ENCODE measurements around the gene SLF2. TPM values are rescaled to one million over a fixed set of nuclear protein-coding genes. Genes with fewer than 3 reads are reported as not detected.
A peak's percentile ranks its signal among the peaks of the same experiment; 100 is the strongest.

SLF2 gene
- total and polyA plus RNA-seq, 2 of the 13 experiments (the other 11 are each of a cell fraction or from before 2014, with no cell fraction given): 12.2 to 48.1 TPM

DNA sequence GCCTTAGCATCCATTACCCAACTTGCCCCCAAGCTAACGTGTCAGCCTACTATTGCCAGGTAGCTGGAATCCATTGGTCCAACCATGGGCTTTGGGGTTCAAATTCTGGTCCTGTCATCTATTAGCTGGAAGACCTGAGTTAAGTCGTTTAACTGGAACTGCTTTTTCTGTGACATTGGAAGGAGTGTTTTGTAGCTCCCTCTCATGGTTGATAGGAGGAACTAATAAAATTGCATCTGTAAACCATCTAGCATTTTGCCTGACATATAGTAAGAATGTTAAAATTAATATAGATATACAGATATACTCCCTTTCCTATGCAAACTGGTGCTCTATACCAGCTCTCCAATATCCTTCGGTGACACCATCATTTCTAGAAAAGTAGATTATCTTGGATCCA, 23.8 kb upstream of the SLF2 start:
- ATAC-seq (no peak), DNase-seq (ENCODE audit: low spot score) (no peak), FAIRE-seq (no peak)
- no TSS peak for BruUV-seq (replicated peaks)
- intact Hi-C loops (cut with micrococcal nuclease; ENCODE audit: unreplicated experiment): no loop called here
- CTCF ChIA-PET (ENCODE audit: low intra/inter-chr PET ratio, low total read pairs): no interaction called here
- peaks cover 42% of the 10 kb centered on the region for H3K4me1 ChIP-seq (ENCODE audit: insufficient read depth, low read length)
- H3K27ac ChIP-seq (ENCODE audit: extremely low read length, insufficient read depth, low read length): no peak overlapping the region
- H4K20me1 ChIP-seq (ENCODE audit: insufficient read depth, low read length): no peaks in the 10 kb centered on the region
- in situ Hi-C loops (cut with HindIII; ENCODE audit: extremely low pct_ligation_motif_present, low pct_unique_long_range_greater_than_20kb): loop anchor here (25.0 kb wide), 1 partner anchor 552 kb away; the partner anchor contains the start of genes PKD2L1 and SCD
- no peaks in the 10 kb centered on the region for H3K9me3 ChIP-seq (ENCODE audit: low read length)
- WGBS (ENCODE audit: low lambda C conversion rate): 48% methylated on average over 3 of the region's 3 CpGs
- no peaks in the 10 kb centered on the region for H3K79me2 ChIP-seq (ENCODE audit: insufficient read depth, low read length)
- POLR2A ChIA-PET: interaction anchor here (1.1 kb wide), 1 partner anchor 9 kb away, joined by 6 read pairs; no protein-coding TSS in a partner anchor
- no peak overlapping the region for H3K9ac ChIP-seq (ENCODE audit: insufficient read depth, low read depth, low read length)
- H3K4me3 ChIP-seq (replicated peaks in 1 of 3; ENCODE audit: insufficient read depth in 1 of 3, low read depth in 2 of 3, low read length in 3 of 3): no peak overlapping the region
- 0 out of 2 replicates have a peak, but pooled peaks have one; percentile 21 for TF ChIP-seq CTCF (CRISPR knock-in tag; IDR thresholded peaks at IDR 0.05)
- TF ChIP-seq STAG1 (CRISPR knock-in tag; IDR thresholded peaks at IDR 0.05): 0 out of 2 replicates have a peak, but pooled peaks have one; percentile 24
- no peak for TF ChIP-seq DZIP1 (CRISPR knock-in tag; IDR thresholded peaks at IDR 0.05)
- H3K4me2 ChIP-seq (ENCODE audit: low read depth, low read length): no peak overlapping the region
- H3K36me3 ChIP-seq (replicated peaks in 1 of 2; ENCODE audit: control insufficient read depth in 1 of 2, insufficient read depth in 2 of 2, low read length in 2 of 2): no peaks in the 10 kb centered on the region
- no peaks in the 10 kb centered on the region for H3K27me3 ChIP-seq (ENCODE audit: control insufficient read depth in 1 of 2, insufficient read depth in 2 of 2, low read length in 2 of 2)
- H2AFZ ChIP-seq (ENCODE audit: low read length): no peak overlapping the region

All from HepG2 (cell line).